ENCODE measurements around the gene TLK2.
"Not testable (repeated sequence)": the region's sequence is repeated elsewhere in the genome, so short reads cannot be mapped to it uniquely, and the experiment has no call there.

TLK2 gene

DNA sequence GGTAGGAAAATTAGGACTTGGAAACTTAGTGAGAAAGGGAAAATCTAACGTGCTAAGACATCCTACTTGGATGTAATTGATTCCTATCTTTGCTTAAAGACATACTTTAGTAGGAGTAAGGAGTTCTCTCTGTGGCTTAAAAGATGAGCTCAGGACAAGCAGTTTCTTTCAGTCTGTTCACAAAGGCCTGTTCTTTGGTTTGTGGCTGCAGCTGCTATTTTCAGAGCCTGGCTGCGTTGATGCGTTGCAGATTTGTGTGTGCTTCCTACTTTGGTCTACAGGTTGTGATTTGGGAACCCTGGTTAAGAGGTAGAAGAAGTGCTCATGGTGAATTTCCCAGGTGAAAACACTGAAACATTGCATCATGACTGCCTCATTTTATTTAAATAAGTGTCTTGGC, 24.5 kb upstream of the TLK2 start:
- not testable (repeated sequence) for H3K14ac ChIP-seq (ENCODE audit: low read length); H4K12ac ChIP-seq (ENCODE audit: low read depth, low read length)
- WGBS (ENCODE audit: extremely low coverage, insufficient coverage, insufficient read length), result no CpG with 5 or more reads among the region's 3 CpGs

DNA sequence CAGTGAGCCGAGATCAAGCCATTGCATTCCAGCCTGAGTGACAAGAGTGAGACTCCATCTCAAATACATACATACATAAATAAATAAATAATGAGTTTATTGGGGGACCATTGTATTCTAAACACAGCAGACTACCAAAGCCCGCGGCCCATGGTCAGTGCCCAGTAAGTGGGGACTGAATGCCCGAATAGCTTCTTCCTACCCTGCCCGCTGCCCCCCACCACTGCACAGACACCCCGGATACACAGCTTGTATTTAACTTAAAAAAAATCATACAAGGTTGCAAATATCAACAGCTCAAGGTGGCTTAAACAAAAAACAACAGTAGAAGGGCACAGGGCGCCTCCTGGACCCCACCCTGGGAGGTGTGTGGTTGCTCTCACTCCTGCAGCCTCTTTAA, 22.6 kb upstream of the TLK2 start:
- DNase-seq, result no peak
- no peak overlapping the region for H2AFZ ChIP-seq (ENCODE audit: insufficient read depth, low read length, poor library complexity)
- no peak overlapping the region for H2BK5ac ChIP-seq (ENCODE audit: low read depth, low read length, poor library complexity)
- no peak overlapping the region for H4K12ac ChIP-seq (ENCODE audit: low read depth, low read length)
- no peak overlapping the region for H3K9ac ChIP-seq (ENCODE audit: low read length)
- H2BK12ac ChIP-seq (ENCODE audit: low read length), result no peak overlapping the region
- H3K79me1 ChIP-seq (ENCODE audit: low read length), result no peaks in the 10 kb centered on the region
- H3K9me3 ChIP-seq (ENCODE audit: insufficient read depth, low read depth, low read length), result no peaks in the 10 kb centered on the region
- H3K79me2 ChIP-seq (ENCODE audit: control insufficient read depth, insufficient read depth, low read length, poor library complexity), result no peaks in the 10 kb centered on the region
- H3K18ac ChIP-seq (ENCODE audit: low read length), result no peak overlapping the region
- H3K14ac ChIP-seq (ENCODE audit: low read length), result no peak overlapping the region
- H2AK5ac ChIP-seq (ENCODE audit: low read length), result no peak overlapping the region
- H4K8ac ChIP-seq (ENCODE audit: low read depth, low read length), result no peak overlapping the region
- H3K27me3 ChIP-seq (ENCODE audit: insufficient read depth, low read length), result no peaks in the 10 kb centered on the region
- H3K4me2 ChIP-seq (ENCODE audit: low read length), result no peak overlapping the region
- H3K23ac ChIP-seq (ENCODE audit: low read length), result no peak overlapping the region
- H4K91ac ChIP-seq (ENCODE audit: low read depth, low read length), result no peak overlapping the region
- H3K27ac ChIP-seq (ENCODE audit: low read depth, low read length), result no peak overlapping the region
- no peak overlapping the region for H3K4me3 ChIP-seq (ENCODE audit: low read depth, low read length)
- WGBS (ENCODE audit: extremely low coverage, insufficient coverage, insufficient read length), result no CpG with 5 or more reads among the region's 7 CpGs
- H3K4ac ChIP-seq (ENCODE audit: low read depth, low read length), result no peak overlapping the region
- H3K36me3 ChIP-seq (ENCODE audit: control insufficient read depth in 1 of 2, insufficient read depth in 2 of 2, low read length in 2 of 2), result no peaks in the 10 kb centered on the region
- H2BK120ac ChIP-seq (ENCODE audit: insufficient read depth, low read length, poor library complexity), result no peak overlapping the region
- no peaks in the 10 kb centered on the region for H3K4me1 ChIP-seq (ENCODE audit: control insufficient read depth in 1 of 2, insufficient read depth in 2 of 2, low read length in 2 of 2)

More for the DNA sequence above, 24.5 kb upstream of the TLK2 start:
- H3K27me3 ChIP-seq (ENCODE audit: insufficient read depth, low read length); H2BK120ac ChIP-seq (ENCODE audit: insufficient read depth, low read length, poor library complexity); H4K91ac ChIP-seq (ENCODE audit: low read depth, low read length); H3K23ac ChIP-seq (ENCODE audit: low read length); H3K36me3 ChIP-seq (ENCODE audit: control insufficient read depth in 1 of 2, insufficient read depth in 2 of 2, low read length in 2 of 2); H2BK12ac ChIP-seq (ENCODE audit: low read length); H3K4me3 ChIP-seq (ENCODE audit: low read depth, low read length); H3K9ac ChIP-seq (ENCODE audit: low read length); H3K4ac ChIP-seq (ENCODE audit: low read depth, low read length); H4K8ac ChIP-seq (ENCODE audit: low read depth, low read length); DNase-seq; H3K4me1 ChIP-seq (ENCODE audit: control insufficient read depth in 1 of 2, insufficient read depth in 2 of 2, low read length in 2 of 2); H2AFZ ChIP-seq (ENCODE audit: insufficient read depth, low read length, poor library complexity); H2BK5ac ChIP-seq (ENCODE audit: low read depth, low read length, poor library complexity); H3K27ac ChIP-seq (ENCODE audit: low read depth, low read length); H3K9me3 ChIP-seq (ENCODE audit: insufficient read depth, low read depth, low read length); H3K4me2 ChIP-seq (ENCODE audit: low read length); H2AK5ac ChIP-seq (ENCODE audit: low read length); H3K79me2 ChIP-seq (ENCODE audit: control insufficient read depth, insufficient read depth, low read length, poor library complexity); H3K79me1 ChIP-seq (ENCODE audit: low read length); H3K18ac ChIP-seq (ENCODE audit: low read length): not testable (repeated sequence)

DNA sequence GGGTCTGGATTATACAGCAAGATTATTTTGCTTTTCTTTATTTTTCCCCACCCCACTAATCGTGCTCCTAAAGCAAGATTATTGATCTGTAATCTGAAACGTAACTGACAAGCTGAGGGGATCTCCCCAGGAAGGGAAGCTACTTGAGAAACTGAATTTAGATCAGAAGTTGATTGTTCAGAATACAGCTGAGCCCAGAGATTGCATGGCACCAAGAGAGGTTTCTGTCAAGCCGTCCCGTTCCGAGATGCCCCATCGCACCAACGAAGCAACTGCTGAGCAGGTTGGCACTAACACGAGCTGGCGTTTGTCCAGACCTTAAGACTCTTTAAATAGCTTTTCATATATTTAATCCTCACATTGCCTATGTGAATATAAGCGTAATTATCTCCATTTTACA, 20.1 kb upstream of the TLK2 start:
- not testable (repeated sequence) for H3K9me3 ChIP-seq (ENCODE audit: insufficient read depth, low read depth, low read length); H3K4ac ChIP-seq (ENCODE audit: low read depth, low read length); H3K79me1 ChIP-seq (ENCODE audit: low read length); H2AK5ac ChIP-seq (ENCODE audit: low read length); H3K4me3 ChIP-seq (ENCODE audit: low read depth, low read length); H4K8ac ChIP-seq (ENCODE audit: low read depth, low read length); DNase-seq; H3K9ac ChIP-seq (ENCODE audit: low read length); H2BK120ac ChIP-seq (ENCODE audit: insufficient read depth, low read length, poor library complexity); H3K4me2 ChIP-seq (ENCODE audit: low read length); H4K91ac ChIP-seq (ENCODE audit: low read depth, low read length); H3K23ac ChIP-seq (ENCODE audit: low read length); H3K27me3 ChIP-seq (ENCODE audit: insufficient read depth, low read length); H3K27ac ChIP-seq (ENCODE audit: low read depth, low read length); H2BK5ac ChIP-seq (ENCODE audit: low read depth, low read length, poor library complexity); H3K14ac ChIP-seq (ENCODE audit: low read length); H4K12ac ChIP-seq (ENCODE audit: low read depth, low read length); H2BK12ac ChIP-seq (ENCODE audit: low read length); H2AFZ ChIP-seq (ENCODE audit: insufficient read depth, low read length, poor library complexity); H3K79me2 ChIP-seq (ENCODE audit: control insufficient read depth, insufficient read depth, low read length, poor library complexity); H3K4me1 ChIP-seq (ENCODE audit: control insufficient read depth in 1 of 2, insufficient read depth in 2 of 2, low read length in 2 of 2); H3K18ac ChIP-seq (ENCODE audit: low read length); H3K36me3 ChIP-seq (ENCODE audit: control insufficient read depth in 1 of 2, insufficient read depth in 2 of 2, low read length in 2 of 2)
- no CpG with 5 or more reads among the region's 10 CpGs for WGBS (ENCODE audit: extremely low coverage, insufficient coverage, insufficient read length)

DNA sequence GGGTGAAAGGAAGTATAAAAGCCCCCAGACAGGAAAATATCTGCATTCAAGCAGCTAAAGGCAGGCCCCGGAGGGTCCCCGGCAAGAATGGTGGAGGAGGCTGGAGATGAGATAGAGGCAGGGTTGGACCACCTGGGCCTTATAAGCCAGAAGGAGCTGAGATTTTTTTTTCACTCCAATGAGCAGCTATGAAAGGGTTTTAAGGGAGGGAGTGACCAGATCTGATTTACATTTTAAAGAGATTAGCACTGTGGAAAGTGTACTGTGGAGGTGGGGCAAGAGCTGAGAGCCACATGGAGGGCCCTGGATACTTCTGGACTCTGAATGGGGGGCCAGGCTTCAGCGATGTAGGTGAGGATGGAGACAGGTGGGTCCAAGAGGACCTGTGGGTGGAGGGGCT, 14.2 kb upstream of the TLK2 start:
- not testable (repeated sequence) for H3K27ac ChIP-seq (ENCODE audit: low read depth, low read length); H3K23ac ChIP-seq (ENCODE audit: low read length); H3K27me3 ChIP-seq (ENCODE audit: insufficient read depth, low read length); H2AK5ac ChIP-seq (ENCODE audit: low read length); H4K8ac ChIP-seq (ENCODE audit: low read depth, low read length); H4K12ac ChIP-seq (ENCODE audit: low read depth, low read length); H2AFZ ChIP-seq (ENCODE audit: insufficient read depth, low read length, poor library complexity); H3K9ac ChIP-seq (ENCODE audit: low read length); H3K9me3 ChIP-seq (ENCODE audit: insufficient read depth, low read depth, low read length); H2BK120ac ChIP-seq (ENCODE audit: insufficient read depth, low read length, poor library complexity); H3K4me3 ChIP-seq (ENCODE audit: low read depth, low read length); H3K79me2 ChIP-seq (ENCODE audit: control insufficient read depth, insufficient read depth, low read length, poor library complexity); DNase-seq; H3K14ac ChIP-seq (ENCODE audit: low read length); H2BK5ac ChIP-seq (ENCODE audit: low read depth, low read length, poor library complexity); H3K18ac ChIP-seq (ENCODE audit: low read length); H4K91ac ChIP-seq (ENCODE audit: low read depth, low read length); H3K79me1 ChIP-seq (ENCODE audit: low read length); H3K4me2 ChIP-seq (ENCODE audit: low read length); H2BK12ac ChIP-seq (ENCODE audit: low read length); H3K4ac ChIP-seq (ENCODE audit: low read depth, low read length); H3K4me1 ChIP-seq (ENCODE audit: control insufficient read depth in 1 of 2, insufficient read depth in 2 of 2, low read length in 2 of 2); H3K36me3 ChIP-seq (ENCODE audit: control insufficient read depth in 1 of 2, insufficient read depth in 2 of 2, low read length in 2 of 2)
- WGBS (ENCODE audit: extremely low coverage, insufficient coverage, insufficient read length), result no CpG with 5 or more reads among the region's 3 CpGs

Measured in trophoblast cell (in vitro differentiated cells and primary cell).